GM12878 (cell line): ENCODE data around the gene HECTD4. TPM values are rescaled to one million over a fixed set of nuclear protein-coding genes. Genes with fewer than 3 reads are reported as not detected.

Source experiments
- ATAC-seq: fragments of 200-7000 bp; cut with Tn5 transposase; 3 replicates; pipeline ENCODE4 v1.9.1; 2020; ENCODE audit warnings: mild to moderate bottlenecking, moderate library complexity
- BruUV-seq: library from RNA; stranded (reverse); fragments of 400-500 nt; replicated peaks from 2 replicates; lab custom pipeline; 2021; lab: Mats Ljungman, UMichigan
- CTCF ChIA-PET: fragments of 300-600 bp; sonication (Branson Sonifier 250); formaldehyde crosslinking; extraction: SDS; loops from one replicate; lab custom pipeline; 2021; ENCODE audit warnings: inconsistent platforms; lab: Yijun Ruan, JAX
- POLR2A ChIA-PET: fragments of 350-600 bp; formaldehyde crosslinking; extraction: SDS; loops from one replicate; lab custom pipeline; 2021; ENCODE audit warnings: inconsistent platforms; lab: Charles Lee
- RAD21 ChIA-PET: fragments of 300-600 bp; sonication (Branson Sonifier 250); formaldehyde crosslinking; loops from one replicate; lab custom pipeline; 2023; ENCODE audit warnings: antibody characterized with exemption; ENCODE audit not compliant: unreplicated experiment; lab: Charles Lee
- SMC1A ChIA-PET: fragments of 300-600 bp; sonication (Branson Sonifier 250); formaldehyde crosslinking; loops from one replicate; lab custom pipeline; 2023; ENCODE audit not compliant: unreplicated experiment, uncharacterized antibody; lab: Charles Lee
- DNase-seq: peaks from one replicate; pipeline ENCODE4 v3.0.0-alpha.2; 2011; ENCODE audit warnings: low read depth, low spot score
- FAIRE-seq: peaks from 3 replicates; lab custom pipeline; 2011; peaks lifted over from hg19 to GRCh38; lab: Jason Lieb, UNC
- H2AFZ ChIP-seq: 2 replicates; pipeline ENCODE4 v1.6.0; 2011; ENCODE audit warnings: low read depth, low read length, control low read depth; ENCODE audit not compliant: control insufficient read depth
- H3K27ac ChIP-seq: 2 replicates; pipeline ENCODE4 v1.5.1; 2011; ENCODE audit warnings: control low read depth; ENCODE audit not compliant: control insufficient read depth, insufficient read depth
- H3K27me3 ChIP-seq, 2 experiments: replicated peaks in 1 of 2; 2 replicates each; pipeline versions ENCODE4 v1.6.0 to v1.6.1; 2011; ENCODE audit warnings: low read length in 1 of 2; ENCODE audit not compliant: control insufficient read depth in 2 of 2, insufficient read depth in 2 of 2
- H3K36me3 ChIP-seq, 2 experiments: 2 replicates each; pipeline ENCODE4 v1.5.1; 2011; ENCODE audit warnings: low read length in 1 of 2; ENCODE audit not compliant: control insufficient read depth in 2 of 2, insufficient read depth in 2 of 2
- H3K4me1 ChIP-seq: 2 replicates; pipeline ENCODE4 v1.6.1; 2011; ENCODE audit warnings: mild to moderate bottlenecking, low read length, moderate library complexity, mixed read lengths; ENCODE audit not compliant: control insufficient read depth, insufficient read depth
- H3K4me2 ChIP-seq: 2 replicates; pipeline ENCODE4 v1.6.0; 2011; ENCODE audit warnings: control low read depth; ENCODE audit not compliant: control insufficient read depth, insufficient read depth
- H3K4me3 ChIP-seq: fragments of 200-600 bp; sonication (generic); 2 replicates; pipeline ENCODE4 v1.5.1; 2016
- H3K79me2 ChIP-seq: 2 replicates; pipeline ENCODE4 v1.6.0; 2011; ENCODE audit warnings: low read length; ENCODE audit not compliant: control insufficient read depth, insufficient read depth
- H3K9ac ChIP-seq: 2 replicates; pipeline ENCODE4 v1.8.0; 2011; ENCODE audit warnings: low read length, control low read depth, mixed read lengths; ENCODE audit not compliant: control insufficient read depth, insufficient read depth
- H3K9me3 ChIP-seq: replicated peaks from 3 replicates; pipeline ENCODE4 v1.5.1; 2011; ENCODE audit warnings: mild to moderate bottlenecking, low read length; ENCODE audit not compliant: control insufficient read depth, insufficient read depth
- H4K20me1 ChIP-seq: 2 replicates; pipeline ENCODE4 v1.6.0; 2011; ENCODE audit not compliant: control insufficient read depth, insufficient read depth
- BACH1 ChIP-seq: fragments of 450-650 bp; IDR thresholded peaks from 2 replicates; pipeline ENCODE4 v1.6.1; 2017; ENCODE audit warnings: mild to moderate bottlenecking, borderline replicate concordance
- ETV6 ChIP-seq, 2 experiments: fragments of 450-650 bp in 1 of 2; IDR thresholded peaks in 1 of 2; conservative IDR thresholded peaks in 1 of 2; 2 replicates each; pipeline ENCODE4 v1.6.1; 2014; ENCODE audit warnings: antibody characterized with exemption in 1 of 2, borderline replicate concordance in 1 of 2, low read depth in 1 of 2, mild to moderate bottlenecking in 1 of 2, moderate library complexity in 1 of 2
- GABPA ChIP-seq: IDR thresholded peaks from 2 replicates; pipeline ENCODE4 v1.6.1; 2014; ENCODE audit warnings: antibody characterized with exemption, low read depth, mild to moderate bottlenecking, inconsistent platforms
- HDAC2 ChIP-seq: fragments of 200-600 bp; sonication (generic); IDR thresholded peaks from 2 replicates; pipeline ENCODE4 v1.6.1; 2017
- IKZF1 ChIP-seq: fragments of 450-650 bp; conservative IDR thresholded peaks from 2 replicates; pipeline ENCODE4 v1.6.1; 2017; ENCODE audit warnings: antibody characterized with exemption, mild to moderate bottlenecking
- NR2C2 ChIP-seq: IDR thresholded peaks from 2 replicates; pipeline ENCODE4 v1.6.1; 2011; ENCODE audit warnings: borderline replicate concordance, low read depth; ENCODE audit not compliant: control insufficient read depth, insufficient read length
- STAT3 ChIP-seq: IDR thresholded peaks from 2 replicates; pipeline ENCODE4 v1.6.1; 2011; ENCODE audit warnings: low read depth, low read length, improper control_type of control experiment
- TCF12 ChIP-seq: IDR thresholded peaks from 2 replicates; pipeline ENCODE4 v1.6.1; 2011; ENCODE audit warnings: low read depth, mild to moderate bottlenecking, low read length
- ZBED1 ChIP-seq: IDR thresholded peaks from 2 replicates; pipeline ENCODE4 v1.6.1; 2016; ENCODE audit warnings: borderline replicate concordance
- WGBS: methylation state at CpG from one replicate; pipeline ENCODE4 v1.1.6; 2016; ENCODE audit warnings: low lambda C conversion rate; ENCODE audit not compliant: insufficient replicate concordance, insufficient coverage; ENCODE audit errors: missing lambda C conversion rate; 5-methylcytosine and 5-hydroxymethylcytosine counted together
- in situ Hi-C: fragments of 300-500 bp; cut with MboI; formaldehyde crosslinking; loops from 9 replicates; pipeline ENCODE4 v1.14.3; 2018; ENCODE audit warnings: mixed read lengths
- intact Hi-C: fragments of 100-400 bp; cut with micrococcal nuclease; formaldehyde crosslinking; loops from one replicate; pipeline ENCODE4 v1.14.2; 2022; ENCODE audit not compliant: unreplicated experiment
- polyA plus RNA-seq, 11 experiments: library from polyadenylated mRNA; depleted of rRNA in 4 of 11; unstranded in 6 of 11; stranded (reverse) in 5 of 11; fragments of >200 nt; fragmentation: Nextera tagmentation in 4 of 11; fragmentation: Illumina TruSeq in 1 of 11; extraction: Ambion mirVana in 4 of 11; extraction: Trizol in 1 of 11; gene quantifications; 1 replicate in 1 of 11; 2 replicates in 10 of 11; pipeline versions ENCODE4 v1.2.1 to v1.2.3, GENCODE V29; 2011 to 2016; ENCODE audit warnings: inconsistent platforms in 2 of 11, missing spikeins in 2 of 11, low read depth in 1 of 11
- total RNA-seq, 4 experiments: library from RNA; depleted of rRNA in 3 of 4; stranded (reverse); fragments of >200 nt in 3 of 4; fragmentation: Illumina TruSeq in 1 of 4; extraction: Trizol in 1 of 4; gene quantifications; 2 replicates each; pipeline versions ENCODE4 v1.2.1 to v1.2.3, GENCODE V29; 2013 to 2021
- TF ChIP-seq, protein P1 (sequence below): fragments of 450-650 bp; IDR thresholded peaks from 2 replicates; pipeline ENCODE4 v1.6.1; 2017; ENCODE audit warnings: mild to moderate bottlenecking, moderate library complexity
- TF ChIP-seq, protein P2 (sequence below): fragments of 450-650 bp; IDR thresholded peaks from 2 replicates; pipeline ENCODE4 v1.6.1; 2017; ENCODE audit warnings: antibody characterized with exemption, mild to moderate bottlenecking, moderate library complexity
- TF ChIP-seq, protein P3 (sequence below): IDR thresholded peaks from 2 replicates; pipeline ENCODE4 v1.6.1; 2012; ENCODE audit warnings: low read depth, low read length, improper control_type of control experiment
- TF ChIP-seq, protein P4 (sequence below), 3 experiments: IDR thresholded peaks in 2 of 3; conservative IDR thresholded peaks in 1 of 3; 2 replicates each; pipeline ENCODE4 v1.5.1; 2011; ENCODE audit warnings: low read depth in 3 of 3, low read length in 3 of 3, mild to moderate bottlenecking in 3 of 3, control low read depth in 2 of 3, moderate library complexity in 2 of 3, inconsistent platforms in 1 of 3, mixed read lengths in 1 of 3; ENCODE audit not compliant: control insufficient read depth in 2 of 3, insufficient read depth in 1 of 3; ENCODE audit errors: extremely low read depth in 1 of 3
- TF ChIP-seq, protein P5 (sequence below): fragments of 450-650 bp; IDR thresholded peaks from 2 replicates; pipeline ENCODE4 v1.6.1; 2016; ENCODE audit warnings: mild to moderate bottlenecking

HECTD4 gene
- total and polyA plus RNA-seq, 10 of the 15 experiments (the other 5 are each of a cell fraction or from before 2014, with no cell fraction given): 5.8 to 43.9 (median 17.9) TPM

DNA sequence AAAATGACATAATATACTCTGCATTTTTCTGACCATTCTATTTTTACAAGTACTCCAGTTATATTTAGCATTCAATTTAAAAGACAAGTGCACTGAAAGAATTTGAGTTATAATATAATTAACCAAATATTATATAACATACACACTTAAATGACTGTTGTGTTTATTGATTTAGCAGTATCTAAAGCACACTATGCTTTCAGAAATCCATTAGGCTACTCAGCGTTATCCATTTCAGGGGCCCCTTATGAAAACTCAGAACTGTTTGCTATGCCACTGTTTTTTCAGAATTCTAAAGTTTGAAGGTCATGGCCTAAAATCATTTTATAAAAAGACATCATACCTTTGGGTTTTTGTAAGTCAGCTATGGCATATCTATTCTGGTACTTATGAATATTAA, 57.1 kb downstream of the HECTD4 start:
- DNase-seq (no peak), FAIRE-seq (no peak)
- no peak overlapping the region for H3K27ac ChIP-seq
- CTCF ChIA-PET: no interaction called here
- H3K4me1 ChIP-seq: no peaks in the 10 kb centered on the region
- no peaks in the 10 kb centered on the region for H3K36me3 ChIP-seq
- no peak overlapping the region for H2AFZ ChIP-seq
- no peak overlapping the region for H3K4me2 ChIP-seq
- no peaks in the 10 kb centered on the region for H3K9me3 ChIP-seq
- no peak overlapping the region for H3K9ac ChIP-seq
- WGBS: 94% methylated on average over 1 of the region's 1 CpG
- intact Hi-C loops: no loop called here
- no peaks in the 10 kb centered on the region for H3K27me3 ChIP-seq
- TF ChIP-seq NR2C2: no peak
- TF ChIP-seq HDAC2: no peak
- TF ChIP-seq ETV6 (conservative IDR thresholded peaks at IDR 0.05 in 1 of 2, IDR thresholded peaks at IDR 0.05 in 1 of 2; ENCODE audit: borderline replicate concordance in 1 of 2, low read depth in 1 of 2): no peak
- no peak for TF ChIP-seq STAT3
- TF ChIP-seq, protein P1, sequence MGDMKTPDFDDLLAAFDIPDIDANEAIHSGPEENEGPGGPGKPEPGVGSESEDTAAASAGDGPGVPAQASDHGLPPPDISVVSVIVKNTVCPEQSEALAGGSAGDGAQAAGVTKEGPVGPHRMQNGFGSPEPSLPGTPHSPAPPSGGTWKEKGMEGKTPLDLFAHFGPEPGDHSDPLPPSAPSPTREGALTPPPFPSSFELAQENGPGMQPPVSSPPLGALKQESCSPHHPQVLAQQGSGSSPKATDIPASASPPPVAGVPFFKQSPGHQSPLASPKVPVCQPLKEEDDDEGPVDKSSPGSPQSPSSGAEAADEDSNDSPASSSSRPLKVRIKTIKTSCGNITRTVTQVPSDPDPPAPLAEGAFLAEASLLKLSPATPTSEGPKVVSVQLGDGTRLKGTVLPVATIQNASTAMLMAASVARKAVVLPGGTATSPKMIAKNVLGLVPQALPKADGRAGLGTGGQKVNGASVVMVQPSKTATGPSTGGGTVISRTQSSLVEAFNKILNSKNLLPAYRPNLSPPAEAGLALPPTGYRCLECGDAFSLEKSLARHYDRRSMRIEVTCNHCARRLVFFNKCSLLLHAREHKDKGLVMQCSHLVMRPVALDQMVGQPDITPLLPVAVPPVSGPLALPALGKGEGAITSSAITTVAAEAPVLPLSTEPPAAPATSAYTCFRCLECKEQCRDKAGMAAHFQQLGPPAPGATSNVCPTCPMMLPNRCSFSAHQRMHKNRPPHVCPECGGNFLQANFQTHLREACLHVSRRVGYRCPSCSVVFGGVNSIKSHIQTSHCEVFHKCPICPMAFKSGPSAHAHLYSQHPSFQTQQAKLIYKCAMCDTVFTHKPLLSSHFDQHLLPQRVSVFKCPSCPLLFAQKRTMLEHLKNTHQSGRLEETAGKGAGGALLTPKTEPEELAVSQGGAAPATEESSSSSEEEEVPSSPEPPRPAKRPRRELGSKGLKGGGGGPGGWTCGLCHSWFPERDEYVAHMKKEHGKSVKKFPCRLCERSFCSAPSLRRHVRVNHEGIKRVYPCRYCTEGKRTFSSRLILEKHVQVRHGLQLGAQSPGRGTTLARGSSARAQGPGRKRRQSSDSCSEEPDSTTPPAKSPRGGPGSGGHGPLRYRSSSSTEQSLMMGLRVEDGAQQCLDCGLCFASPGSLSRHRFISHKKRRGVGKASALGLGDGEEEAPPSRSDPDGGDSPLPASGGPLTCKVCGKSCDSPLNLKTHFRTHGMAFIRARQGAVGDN: no peak
- TF ChIP-seq IKZF1: no peak
- TF ChIP-seq BACH1: no peak
- TF ChIP-seq TCF12: no peak
- TF ChIP-seq, protein P2, sequence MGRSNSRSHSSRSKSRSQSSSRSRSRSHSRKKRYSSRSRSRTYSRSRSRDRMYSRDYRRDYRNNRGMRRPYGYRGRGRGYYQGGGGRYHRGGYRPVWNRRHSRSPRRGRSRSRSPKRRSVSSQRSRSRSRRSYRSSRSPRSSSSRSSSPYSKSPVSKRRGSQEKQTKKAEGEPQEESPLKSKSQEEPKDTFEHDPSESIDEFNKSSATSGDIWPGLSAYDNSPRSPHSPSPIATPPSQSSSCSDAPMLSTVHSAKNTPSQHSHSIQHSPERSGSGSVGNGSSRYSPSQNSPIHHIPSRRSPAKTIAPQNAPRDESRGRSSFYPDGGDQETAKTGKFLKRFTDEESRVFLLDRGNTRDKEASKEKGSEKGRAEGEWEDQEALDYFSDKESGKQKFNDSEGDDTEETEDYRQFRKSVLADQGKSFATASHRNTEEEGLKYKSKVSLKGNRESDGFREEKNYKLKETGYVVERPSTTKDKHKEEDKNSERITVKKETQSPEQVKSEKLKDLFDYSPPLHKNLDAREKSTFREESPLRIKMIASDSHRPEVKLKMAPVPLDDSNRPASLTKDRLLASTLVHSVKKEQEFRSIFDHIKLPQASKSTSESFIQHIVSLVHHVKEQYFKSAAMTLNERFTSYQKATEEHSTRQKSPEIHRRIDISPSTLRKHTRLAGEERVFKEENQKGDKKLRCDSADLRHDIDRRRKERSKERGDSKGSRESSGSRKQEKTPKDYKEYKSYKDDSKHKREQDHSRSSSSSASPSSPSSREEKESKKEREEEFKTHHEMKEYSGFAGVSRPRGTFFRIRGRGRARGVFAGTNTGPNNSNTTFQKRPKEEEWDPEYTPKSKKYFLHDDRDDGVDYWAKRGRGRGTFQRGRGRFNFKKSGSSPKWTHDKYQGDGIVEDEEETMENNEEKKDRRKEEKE: no peak
- TF ChIP-seq, protein P3, sequence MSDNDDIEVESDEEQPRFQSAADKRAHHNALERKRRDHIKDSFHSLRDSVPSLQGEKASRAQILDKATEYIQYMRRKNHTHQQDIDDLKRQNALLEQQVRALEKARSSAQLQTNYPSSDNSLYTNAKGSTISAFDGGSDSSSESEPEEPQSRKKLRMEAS: no peak
- no peak for TF ChIP-seq ZBED1
- TF ChIP-seq, protein P4, sequence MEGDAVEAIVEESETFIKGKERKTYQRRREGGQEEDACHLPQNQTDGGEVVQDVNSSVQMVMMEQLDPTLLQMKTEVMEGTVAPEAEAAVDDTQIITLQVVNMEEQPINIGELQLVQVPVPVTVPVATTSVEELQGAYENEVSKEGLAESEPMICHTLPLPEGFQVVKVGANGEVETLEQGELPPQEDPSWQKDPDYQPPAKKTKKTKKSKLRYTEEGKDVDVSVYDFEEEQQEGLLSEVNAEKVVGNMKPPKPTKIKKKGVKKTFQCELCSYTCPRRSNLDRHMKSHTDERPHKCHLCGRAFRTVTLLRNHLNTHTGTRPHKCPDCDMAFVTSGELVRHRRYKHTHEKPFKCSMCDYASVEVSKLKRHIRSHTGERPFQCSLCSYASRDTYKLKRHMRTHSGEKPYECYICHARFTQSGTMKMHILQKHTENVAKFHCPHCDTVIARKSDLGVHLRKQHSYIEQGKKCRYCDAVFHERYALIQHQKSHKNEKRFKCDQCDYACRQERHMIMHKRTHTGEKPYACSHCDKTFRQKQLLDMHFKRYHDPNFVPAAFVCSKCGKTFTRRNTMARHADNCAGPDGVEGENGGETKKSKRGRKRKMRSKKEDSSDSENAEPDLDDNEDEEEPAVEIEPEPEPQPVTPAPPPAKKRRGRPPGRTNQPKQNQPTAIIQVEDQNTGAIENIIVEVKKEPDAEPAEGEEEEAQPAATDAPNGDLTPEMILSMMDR (IDR thresholded peaks at IDR 0.05 in 2 of 3, conservative IDR thresholded peaks at IDR 0.05 in 1 of 3; ENCODE audit: control insufficient read depth in 2 of 3, extremely low read depth in 1 of 3, insufficient read depth in 1 of 3, low read depth in 3 of 3, low read length in 3 of 3): no peak
- TF ChIP-seq, protein P5, sequence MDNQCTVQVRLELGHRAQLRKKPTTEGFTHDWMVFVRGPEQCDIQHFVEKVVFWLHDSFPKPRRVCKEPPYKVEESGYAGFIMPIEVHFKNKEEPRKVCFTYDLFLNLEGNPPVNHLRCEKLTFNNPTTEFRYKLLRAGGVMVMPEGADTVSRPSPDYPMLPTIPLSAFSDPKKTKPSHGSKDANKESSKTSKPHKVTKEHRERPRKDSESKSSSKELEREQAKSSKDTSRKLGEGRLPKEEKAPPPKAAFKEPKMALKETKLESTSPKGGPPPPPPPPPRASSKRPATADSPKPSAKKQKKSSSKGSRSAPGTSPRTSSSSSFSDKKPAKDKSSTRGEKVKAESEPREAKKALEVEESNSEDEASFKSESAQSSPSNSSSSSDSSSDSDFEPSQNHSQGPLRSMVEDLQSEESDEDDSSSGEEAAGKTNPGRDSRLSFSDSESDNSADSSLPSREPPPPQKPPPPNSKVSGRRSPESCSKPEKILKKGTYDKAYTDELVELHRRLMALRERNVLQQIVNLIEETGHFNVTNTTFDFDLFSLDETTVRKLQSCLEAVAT: no peak
- no peak for TF ChIP-seq GABPA
- TF ChIP-seq, all 136 proteins: peak for 0
- no peaks in the 10 kb centered on the region for H4K20me1 ChIP-seq
- ChIA-PET SMC1A (interaction anchor here (0.6 to 1.3 kb wide), 3 partner anchors 22 to 478 kb away, joined by 3 read pairs; no protein-coding TSS in a partner anchor), POLR2A (interaction anchor here (0.5 kb wide), 1 partner anchor 1926 kb away, joined by 4 read pairs; no protein-coding TSS in a partner anchor), RAD21 (no interaction called here)
- no TSS peak for BruUV-seq
- in situ Hi-C loops: no loop called here
- no peak for ATAC-seq
- no peaks in the 10 kb centered on the region; the same call in none of the 2 replicates for H3K79me2 ChIP-seq
- no peak overlapping the region for H3K4me3 ChIP-seq
